Adrenal gland (tissue), 5 donors: ENCODE measurements around the gene MLN.

Source experiments
- POLR2A ChIP-seq, 2 donors: fragments of 450-650 bp; IDR thresholded peaks; one replicate each; pipeline ENCODE4 v1.6.1; 2017; ENCODE audit warnings: antibody characterized with exemption in 2 of 2, mild to moderate bottlenecking in 2 of 2, moderate library complexity in 1 of 2
- TF ChIP-seq, protein P1 (sequence below), 6 experiments: fragments of 450-650 bp in 4 of 6; fragments of 200-600 bp in 2 of 6; sonication (generic) in 1 of 6; IDR thresholded peaks; 1 replicate in 5 of 6; 2 replicates in 1 of 6; pipeline versions ENCODE4 v1.5.1 to v1.8.0; 2016 to 2021; ENCODE audit warnings: antibody characterized with exemption in 6 of 6, mild to moderate bottlenecking in 2 of 6, moderate library complexity in 1 of 6
- donor health status: DM: no; HTN: no; CAD: no.

DNA sequence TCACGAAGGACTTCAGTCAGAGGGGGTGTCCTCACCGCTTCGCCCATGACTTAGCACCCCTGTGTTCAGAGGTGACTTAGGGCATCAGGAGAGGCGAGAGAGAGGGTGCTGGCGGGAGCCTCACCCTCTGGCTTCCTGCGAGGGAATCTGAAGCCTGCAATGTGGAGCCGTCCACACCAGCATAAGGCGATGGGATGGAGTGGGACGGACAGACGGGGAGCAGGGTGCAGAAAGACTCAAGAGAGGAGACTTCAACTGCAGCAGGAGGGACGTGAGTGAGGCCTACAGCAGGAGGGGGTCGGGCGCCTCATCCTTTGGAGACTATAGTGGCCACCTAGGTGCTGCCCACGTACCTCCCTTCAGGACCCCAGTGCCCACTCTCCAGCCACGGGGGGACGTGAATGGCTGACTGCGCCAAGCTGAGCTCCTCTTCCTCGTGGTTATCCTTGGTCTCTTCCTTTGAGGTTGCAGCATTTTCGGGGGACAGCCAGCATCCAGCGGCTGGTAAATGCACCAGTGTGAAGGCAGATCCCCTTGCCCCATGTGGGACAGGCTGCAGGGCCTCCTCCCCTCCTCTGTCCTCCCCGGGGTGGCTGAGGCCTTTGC lies 26.9 kb upstream of the MLN start:
- TF ChIP-seq POLR2A (IDR thresholded peaks at IDR 0.05): no peak
- TF ChIP-seq, protein P1, sequence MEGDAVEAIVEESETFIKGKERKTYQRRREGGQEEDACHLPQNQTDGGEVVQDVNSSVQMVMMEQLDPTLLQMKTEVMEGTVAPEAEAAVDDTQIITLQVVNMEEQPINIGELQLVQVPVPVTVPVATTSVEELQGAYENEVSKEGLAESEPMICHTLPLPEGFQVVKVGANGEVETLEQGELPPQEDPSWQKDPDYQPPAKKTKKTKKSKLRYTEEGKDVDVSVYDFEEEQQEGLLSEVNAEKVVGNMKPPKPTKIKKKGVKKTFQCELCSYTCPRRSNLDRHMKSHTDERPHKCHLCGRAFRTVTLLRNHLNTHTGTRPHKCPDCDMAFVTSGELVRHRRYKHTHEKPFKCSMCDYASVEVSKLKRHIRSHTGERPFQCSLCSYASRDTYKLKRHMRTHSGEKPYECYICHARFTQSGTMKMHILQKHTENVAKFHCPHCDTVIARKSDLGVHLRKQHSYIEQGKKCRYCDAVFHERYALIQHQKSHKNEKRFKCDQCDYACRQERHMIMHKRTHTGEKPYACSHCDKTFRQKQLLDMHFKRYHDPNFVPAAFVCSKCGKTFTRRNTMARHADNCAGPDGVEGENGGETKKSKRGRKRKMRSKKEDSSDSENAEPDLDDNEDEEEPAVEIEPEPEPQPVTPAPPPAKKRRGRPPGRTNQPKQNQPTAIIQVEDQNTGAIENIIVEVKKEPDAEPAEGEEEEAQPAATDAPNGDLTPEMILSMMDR (IDR thresholded peaks at IDR 0.05): no peak
